Astrocyte (in vitro differentiated cells and primary cell): Measurements from ENCODE around the gene TAGLN3. TPM values are rescaled to one million over a fixed set of nuclear protein-coding genes. Genes with fewer than 3 reads are reported as not detected.

ENCODE experiments used
- DNase-seq: peaks from one replicate; pipeline ENCODE4 v3.0.0-alpha.2; 2010; ENCODE audit warnings: low read depth
- FAIRE-seq: peaks from 2 replicates; lab custom pipeline; 2011; peaks lifted over from hg19 to GRCh38; lab: Jason Lieb, UNC
- H2AFZ ChIP-seq: 2 replicates; pipeline ENCODE4 v1.6.0; 2012; ENCODE audit warnings: low read depth, low read length, inconsistent platforms
- H3K27ac ChIP-seq: 2 replicates; pipeline ENCODE4 v1.5.1; 2011; ENCODE audit warnings: low read depth, low read length, inconsistent platforms
- H3K27me3 ChIP-seq: 2 replicates; pipeline ENCODE4 v1.6.0; 2011; ENCODE audit warnings: low read length, inconsistent platforms; ENCODE audit not compliant: insufficient read depth
- H3K36me3 ChIP-seq: 2 replicates; pipeline ENCODE4 v1.5.1; 2011; ENCODE audit warnings: low read length, inconsistent platforms; ENCODE audit not compliant: insufficient read depth
- H3K4me1 ChIP-seq: 2 replicates; pipeline ENCODE4 v1.5.1; 2011; ENCODE audit warnings: low read length, inconsistent platforms; ENCODE audit not compliant: insufficient read depth
- H3K4me2 ChIP-seq: 2 replicates; pipeline ENCODE4 v1.6.0; 2012; ENCODE audit warnings: low read length, inconsistent platforms
- H3K4me3 ChIP-seq: 2 replicates; pipeline ENCODE4 v1.5.1; 2011; ENCODE audit warnings: low read depth, mild to moderate bottlenecking, low read length, inconsistent platforms; ENCODE audit not compliant: insufficient read depth
- H3K79me2 ChIP-seq: 2 replicates; pipeline ENCODE4 v1.6.0; 2012; ENCODE audit warnings: mild to moderate bottlenecking, low read length, inconsistent platforms; ENCODE audit not compliant: insufficient read depth
- H3K9ac ChIP-seq: 2 replicates; pipeline ENCODE4 v1.6.0; 2012; ENCODE audit warnings: mild to moderate bottlenecking, low read length, inconsistent platforms
- H3K9me3 ChIP-seq: 2 replicates; pipeline ENCODE4 v1.5.1; 2012; ENCODE audit warnings: low read depth, mild to moderate bottlenecking, low read length, inconsistent platforms; ENCODE audit not compliant: insufficient read depth
- H4K20me1 ChIP-seq: 2 replicates; pipeline ENCODE4 v1.6.0; 2012; ENCODE audit warnings: low read length, inconsistent platforms; ENCODE audit not compliant: insufficient read depth
- H3K27ac Mint-ChIP-seq: one replicate; pipeline ENCODE4 v1.8.0; 2021; ENCODE audit warnings: mild to moderate bottlenecking, mixed read lengths; ENCODE audit not compliant: unreplicated experiment
- H3K27me3 Mint-ChIP-seq: one replicate; pipeline ENCODE4 v1.8.0; 2021; ENCODE audit warnings: low read depth, mixed read lengths; ENCODE audit not compliant: unreplicated experiment
- H3K36me3 Mint-ChIP-seq: one replicate; pipeline ENCODE4 v1.8.0; 2021; ENCODE audit warnings: low read depth, mixed read lengths; ENCODE audit not compliant: unreplicated experiment
- H3K4me1 Mint-ChIP-seq: one replicate; pipeline ENCODE4 v1.8.0; 2021; ENCODE audit warnings: low read depth, mixed read lengths; ENCODE audit not compliant: unreplicated experiment
- H3K4me3 Mint-ChIP-seq: one replicate; pipeline ENCODE4 v1.8.0; 2021; ENCODE audit warnings: mild to moderate bottlenecking, moderate library complexity, mixed read lengths; ENCODE audit not compliant: unreplicated experiment
- H3K9me3 Mint-ChIP-seq: one replicate; pipeline ENCODE4 v1.8.0; 2021; ENCODE audit warnings: mild to moderate bottlenecking, mixed read lengths; ENCODE audit not compliant: unreplicated experiment
- EZH2 ChIP-seq: IDR thresholded peaks from 2 replicates; pipeline ENCODE4 v1.6.1; 2012; ENCODE audit warnings: mild to moderate bottlenecking, low read length, inconsistent platforms; ENCODE audit not compliant: insufficient read depth
- total RNA-seq: library from RNA; stranded (reverse); gene quantifications from 2 replicates; pipeline ENCODE4 v1.2.1, GENCODE V29; 2021
- TF ChIP-seq, protein P1 (sequence below): IDR thresholded peaks from 2 replicates; pipeline ENCODE4 v1.5.1; 2011; ENCODE audit warnings: low read depth, mild to moderate bottlenecking, inconsistent platforms, low read length, moderate library complexity; ENCODE audit not compliant: insufficient read depth

TAGLN3 gene
- total RNA-seq, 1 donor from 2014 or later = 8.7 TPM

GRCh38 chr3:112043621-112044201 is 45.0 kb downstream of the TAGLN3 start:
- Histone ChIP-seq H3K9me3 (no peaks in the 10 kb centered on the region), H3K27me3 (no peaks in the 10 kb centered on the region), H3K36me3 (no peaks in the 10 kb centered on the region), H3K4me2 (peak overlapping the region; percentile 57), H3K9ac (peak overlapping the region; percentile 8), H3K4me3 (no peak overlapping the region), H3K27ac (no peak overlapping the region), H4K20me1 (no peaks in the 10 kb centered on the region), H3K79me2 (no peaks in the 10 kb centered on the region), H3K4me1 (no peaks in the 10 kb centered on the region), H2AFZ (peak overlapping the region; percentile 62)
- Mint-ChIP-seq H3K36me3 (no peaks in the 10 kb centered on the region), H3K4me1 (peaks cover 6% of the 10 kb centered on the region), H3K9me3 (no peaks in the 10 kb centered on the region), H3K27me3 (no peaks in the 10 kb centered on the region), H3K4me3 (no peak overlapping the region), H3K27ac (no peak overlapping the region)
- TF ChIP-seq, protein P1, sequence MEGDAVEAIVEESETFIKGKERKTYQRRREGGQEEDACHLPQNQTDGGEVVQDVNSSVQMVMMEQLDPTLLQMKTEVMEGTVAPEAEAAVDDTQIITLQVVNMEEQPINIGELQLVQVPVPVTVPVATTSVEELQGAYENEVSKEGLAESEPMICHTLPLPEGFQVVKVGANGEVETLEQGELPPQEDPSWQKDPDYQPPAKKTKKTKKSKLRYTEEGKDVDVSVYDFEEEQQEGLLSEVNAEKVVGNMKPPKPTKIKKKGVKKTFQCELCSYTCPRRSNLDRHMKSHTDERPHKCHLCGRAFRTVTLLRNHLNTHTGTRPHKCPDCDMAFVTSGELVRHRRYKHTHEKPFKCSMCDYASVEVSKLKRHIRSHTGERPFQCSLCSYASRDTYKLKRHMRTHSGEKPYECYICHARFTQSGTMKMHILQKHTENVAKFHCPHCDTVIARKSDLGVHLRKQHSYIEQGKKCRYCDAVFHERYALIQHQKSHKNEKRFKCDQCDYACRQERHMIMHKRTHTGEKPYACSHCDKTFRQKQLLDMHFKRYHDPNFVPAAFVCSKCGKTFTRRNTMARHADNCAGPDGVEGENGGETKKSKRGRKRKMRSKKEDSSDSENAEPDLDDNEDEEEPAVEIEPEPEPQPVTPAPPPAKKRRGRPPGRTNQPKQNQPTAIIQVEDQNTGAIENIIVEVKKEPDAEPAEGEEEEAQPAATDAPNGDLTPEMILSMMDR = peak; percentile 97
- TF ChIP-seq EZH2 = no peak
- DNase-seq = peak; percentile 47
- peak; percentile 65 for FAIRE-seq

- H3K27ac ChIP-seq = no peak overlapping the region
- no peaks in the 10 kb centered on the region for H3K36me3 ChIP-seq
- no peaks in the 10 kb centered on the region for H4K20me1 ChIP-seq
- no peak overlapping the region for H3K4me3 ChIP-seq
- no peaks in the 10 kb centered on the region for H3K79me2 ChIP-seq
- Mint-ChIP-seq H3K4me1 (peaks cover 4% of the 10 kb centered on the region), H3K27ac (no peak overlapping the region), H3K36me3 (no peaks in the 10 kb centered on the region), H3K27me3 (no peaks in the 10 kb centered on the region), H3K4me3 (no peak overlapping the region), H3K9me3 (no peaks in the 10 kb centered on the region)
- no peaks in the 10 kb centered on the region for H3K9me3 ChIP-seq
- no peak overlapping the region for H2AFZ ChIP-seq
- no peaks in the 10 kb centered on the region for H3K4me1 ChIP-seq
- peak overlapping the region; percentile 42 for H3K4me2 ChIP-seq
- FAIRE-seq (no peak), DNase-seq (peak; percentile 26)
- no peaks in the 10 kb centered on the region for H3K27me3 ChIP-seq
- TF ChIP-seq, protein P1 = no peak
- no peak for TF ChIP-seq EZH2
- no peak overlapping the region for H3K9ac ChIP-seq
These were observed 47.9 kb downstream of the TAGLN3 start for GRCh38 chr3:112046599-112046998.

DNA sequence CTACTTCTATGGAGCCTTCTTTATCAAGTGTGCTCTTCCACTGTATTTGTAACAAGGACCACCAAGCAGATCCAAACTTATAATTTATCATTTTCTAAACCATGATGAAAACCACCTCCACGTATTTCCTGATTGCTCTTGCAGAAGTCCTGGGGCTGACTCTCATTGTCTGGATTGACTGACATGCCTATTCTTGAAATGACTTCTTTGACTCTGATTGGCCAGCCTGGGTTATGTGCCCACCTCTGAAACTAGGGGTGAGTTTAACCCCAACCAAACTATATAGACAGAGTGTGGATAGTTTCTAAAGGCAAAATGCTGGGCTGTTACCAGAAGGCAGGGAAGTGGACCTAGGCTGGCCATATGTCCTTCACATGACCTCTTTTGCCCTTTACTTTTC is 48.5 kb downstream of the TAGLN3 start:
- no peak for FAIRE-seq
- H3K79me2 ChIP-seq = no peaks in the 10 kb centered on the region
- Mint-ChIP-seq H3K36me3 (no peaks in the 10 kb centered on the region), H3K9me3 (no peaks in the 10 kb centered on the region), H3K27me3 (no peaks in the 10 kb centered on the region), H3K27ac (no peak overlapping the region), H3K4me1 (peaks cover 4% of the 10 kb centered on the region), H3K4me3 (no peak overlapping the region)
- H3K36me3 ChIP-seq = no peaks in the 10 kb centered on the region
- H3K9ac ChIP-seq = no peak overlapping the region
- H4K20me1 ChIP-seq = no peaks in the 10 kb centered on the region
- H3K4me3 ChIP-seq = no peak overlapping the region
- no peaks in the 10 kb centered on the region for H3K27me3 ChIP-seq
- H3K4me2 ChIP-seq = no peak overlapping the region
- TF ChIP-seq EZH2 = no peak
- TF ChIP-seq, protein P1 = no peak
- no peaks in the 10 kb centered on the region for H3K4me1 ChIP-seq
- H3K9me3 ChIP-seq = no peaks in the 10 kb centered on the region
- H3K27ac ChIP-seq = no peak overlapping the region
- no peak overlapping the region for H2AFZ ChIP-seq
- no peak for DNase-seq
